Measurements from ENCODE around the gene NME7.

GRCh38 chr1:169109561-169110134 is 257.9 kb downstream of the NME7 start:
- TF ChIP-seq ZXDB (tag by site-specific recombination; IDR thresholded peaks at IDR 0.05) (no peak; the same call in 1 of the 2 replicates), ZBTB1 (tag by site-specific recombination; IDR thresholded peaks at IDR 0.05) (no peak), ATF2 (tag by site-specific recombination; IDR thresholded peaks at IDR 0.05; ENCODE audit: low read depth) (peak; percentile 79), REST (tag by site-specific recombination; IDR thresholded peaks at IDR 0.05) (no peak), ZNF121 (tag by site-specific recombination; IDR thresholded peaks at IDR 0.05) (no peak), ZNF768 (tag by site-specific recombination; IDR thresholded peaks at IDR 0.05) (no peak), ZNF792 (tag by site-specific recombination; IDR thresholded peaks at IDR 0.05) (no peak), CTCF (tag by site-specific recombination; IDR thresholded peaks at IDR 0.05) (no peak), PRDM10 (tag by site-specific recombination; IDR thresholded peaks at IDR 0.05) (no peak), ZNF274 (IDR thresholded peaks at IDR 0.05; ENCODE audit: low read length) (no peak), ZNF274 (tag by site-specific recombination; IDR thresholded peaks at IDR 0.05; ENCODE audit: borderline replicate concordance) (no peak), TCF7L2 (IDR thresholded peaks at IDR 0.05; ENCODE audit: borderline replicate concordance, low read depth, low read length) (no peak), SP2 (tag by site-specific recombination; IDR thresholded peaks at IDR 0.05) (no peak), ZNF549 (tag by site-specific recombination; IDR thresholded peaks at IDR 0.05) (no peak), ZNF670 (tag by site-specific recombination; IDR thresholded peaks at IDR 0.05; ENCODE audit: low read depth) (no peak)

Data from HEK293 (cell line).